ENCODE results near the gene FAM43A.

FAM43A gene

DNA sequence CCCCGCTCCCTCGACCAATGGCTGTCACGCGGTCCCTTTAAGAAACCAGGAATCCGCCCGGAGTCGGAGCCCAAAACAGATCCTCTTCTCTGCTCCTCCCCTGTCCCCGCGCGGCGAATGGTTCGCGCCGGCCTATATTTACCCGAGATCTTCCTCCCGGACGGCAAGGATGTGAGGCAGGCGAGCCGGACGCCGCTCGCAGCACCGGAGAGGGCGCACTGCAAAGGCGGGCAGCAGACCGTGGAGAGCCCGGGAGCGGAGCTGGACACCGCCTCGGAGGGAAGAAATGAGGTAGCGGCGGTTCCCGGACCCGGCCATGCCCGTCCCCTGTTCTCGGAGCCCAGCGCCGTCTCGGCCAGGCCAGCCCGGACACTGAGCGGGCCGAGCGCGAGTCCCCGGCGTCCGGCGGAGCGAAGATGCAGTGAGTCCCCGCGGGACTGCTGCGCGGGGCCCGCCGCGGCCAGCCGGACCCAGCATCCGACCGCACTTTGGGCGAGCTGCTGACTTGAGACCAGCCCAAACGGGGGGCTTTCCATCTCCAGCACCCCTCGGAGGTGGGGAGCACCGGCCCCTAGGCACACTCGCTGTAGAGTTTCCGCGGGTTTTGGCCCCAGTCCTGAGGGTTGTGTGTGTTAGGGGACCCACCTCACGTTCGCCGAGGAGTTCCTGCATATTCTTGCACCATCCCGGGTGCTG, at the start of gene FAM43A:
FAM43A (plus strand) TSS at position 166 of the 696 bp plus-strand sequence. CDS start 944 bp downstream, outside the sequence.
- peak; percentile 25 to 65 (median 50) for DNase-seq

- DNase-seq: no peak
Observed at GRCh38 chr3:194637066-194637465, 48.6 kb upstream of the FAM43A start.

GRCh38 chr3:194637541-194638400, 47.9 kb upstream of the FAM43A start:
- no peak for DNase-seq

DNA sequence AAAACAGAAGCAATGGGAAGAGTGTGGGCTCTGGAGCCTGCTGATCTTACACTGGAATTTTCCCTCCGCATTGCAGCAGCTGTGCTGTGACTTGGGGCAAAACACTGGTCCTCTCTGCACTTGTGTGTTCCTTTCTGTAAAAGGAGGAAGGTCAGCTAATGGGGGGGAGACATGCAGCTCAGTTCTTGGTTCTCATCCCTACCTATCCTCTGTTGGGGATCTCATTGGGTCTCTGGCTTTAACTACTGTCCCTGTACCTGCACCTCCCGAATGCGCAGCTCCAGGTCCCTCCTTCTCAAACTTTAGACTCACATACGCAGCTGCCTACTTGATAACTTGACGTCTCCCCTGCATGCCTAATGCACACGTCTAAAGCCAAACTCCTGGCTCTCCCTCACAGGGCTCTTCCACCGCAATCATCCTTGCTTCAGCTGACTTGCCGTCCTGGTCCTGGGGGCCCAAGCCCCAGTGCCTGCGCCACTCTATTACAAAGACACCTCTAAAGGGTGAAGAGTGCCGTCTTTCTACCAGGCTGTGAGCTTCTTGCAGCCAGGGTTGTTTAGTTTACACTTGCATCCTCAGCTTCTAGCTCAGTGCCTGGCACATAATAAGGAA, 46.6 kb upstream of the FAM43A start:
- DNase-seq: no peak

- DNase-seq: peak in 2 of 4 experiments; percentile 6 to 9
Observed at GRCh38 chr3:194640829-194641228, 44.9 kb upstream of the FAM43A start.

GRCh38 chr3:194642769-194643168, 42.9 kb upstream of the FAM43A start:
- no peak for DNase-seq

DNA sequence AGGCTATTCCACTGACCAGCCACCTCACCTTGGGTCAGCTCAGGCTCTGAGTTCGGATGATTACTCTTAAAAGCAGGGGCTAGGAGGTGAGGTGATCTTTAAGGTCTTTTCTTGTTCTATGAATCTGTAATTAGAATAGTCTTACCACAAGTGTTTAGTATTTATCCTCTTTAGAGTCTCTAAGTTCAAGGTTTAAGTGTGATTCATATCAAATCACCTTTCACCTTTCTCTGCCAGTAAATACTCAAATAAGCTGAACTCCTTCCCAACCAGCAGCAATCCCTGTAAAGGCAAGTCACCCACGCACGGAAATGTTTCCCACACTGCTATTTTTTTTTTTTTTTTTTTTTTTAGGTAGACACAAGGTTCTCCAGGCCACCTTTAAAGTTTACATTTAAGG, 37.9 kb upstream of the FAM43A start:
- no peak for DNase-seq

DNA sequence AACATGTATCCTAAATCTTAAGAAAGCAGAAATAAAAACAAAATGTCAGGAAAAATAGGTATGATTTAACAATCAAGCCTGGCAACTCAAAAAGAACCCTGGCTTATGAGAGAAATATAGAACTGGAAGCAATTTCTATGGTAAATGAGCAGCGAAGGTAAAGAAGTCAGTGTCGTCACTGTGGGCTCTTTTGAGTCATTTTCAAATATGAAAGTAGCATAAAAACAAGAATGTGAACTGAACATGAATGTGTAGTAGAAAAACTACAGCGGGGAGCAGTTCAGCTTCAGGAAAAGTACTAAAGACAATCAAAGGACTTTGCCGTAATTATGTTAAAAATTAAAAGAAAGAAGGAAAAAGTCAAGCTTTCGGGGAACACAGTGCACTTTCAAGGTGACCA, 31.2 kb upstream of the FAM43A start:
- DNase-seq: no peak

GRCh38 chr3:194657439-194657838, 28.2 kb upstream of the FAM43A start:
- DNase-seq: no peak

DNA sequence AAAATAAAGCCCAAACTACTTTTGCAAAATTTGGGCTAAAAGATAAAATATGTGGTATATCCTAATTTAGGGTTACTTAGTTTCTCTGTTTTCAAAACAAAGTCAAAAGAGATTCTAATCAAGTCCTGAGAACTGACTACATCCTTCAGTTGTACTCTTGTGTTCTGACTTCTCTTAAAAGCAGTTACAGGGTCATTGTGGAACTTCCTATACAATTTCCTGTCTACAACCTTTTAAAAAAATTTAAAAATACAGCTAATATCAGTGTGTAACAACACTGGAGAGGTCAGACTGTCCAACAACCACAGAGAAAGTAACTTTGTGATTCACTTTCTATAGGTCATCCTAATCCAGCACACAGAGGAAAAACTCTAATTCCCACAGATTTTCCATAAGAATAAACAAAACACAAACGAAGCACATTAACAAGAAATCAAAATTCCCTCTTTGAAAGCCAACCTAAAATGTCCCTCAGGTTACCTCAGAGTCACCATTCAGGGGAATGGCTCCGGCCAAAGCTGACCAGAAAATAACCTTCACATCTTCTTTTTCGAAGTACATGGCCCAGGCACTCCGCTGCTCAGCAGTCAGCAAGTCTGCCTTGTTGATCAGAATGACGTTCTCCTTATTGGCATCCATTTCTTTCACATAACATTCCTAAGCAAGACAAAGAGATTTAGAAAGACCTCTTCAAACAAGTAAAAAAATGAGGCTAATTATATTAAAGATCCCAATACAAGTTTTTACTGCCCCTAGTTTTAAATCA, 27.0 kb upstream of the FAM43A start:
- DNase-seq: no peak

DNA sequence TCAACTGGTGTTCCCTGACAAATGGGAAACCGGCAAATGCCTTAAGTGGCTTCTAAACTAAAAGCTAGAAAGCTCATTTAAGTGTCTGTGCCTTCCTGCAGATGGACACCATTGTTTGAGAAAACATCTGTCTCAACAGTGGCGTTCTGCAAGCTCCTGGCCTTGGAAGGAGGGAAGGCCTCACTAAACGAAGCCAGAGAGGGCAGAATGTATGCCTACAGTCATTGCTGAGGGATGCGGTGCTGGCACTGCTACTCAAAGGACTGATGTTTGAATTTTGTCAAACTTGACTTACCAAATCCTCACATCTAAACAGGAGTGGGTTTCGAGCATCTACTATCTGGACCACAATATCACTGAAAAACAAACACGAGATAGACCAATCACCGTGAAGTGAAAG, 25.9 kb upstream of the FAM43A start:
- DNase-seq: no peak

DNA sequence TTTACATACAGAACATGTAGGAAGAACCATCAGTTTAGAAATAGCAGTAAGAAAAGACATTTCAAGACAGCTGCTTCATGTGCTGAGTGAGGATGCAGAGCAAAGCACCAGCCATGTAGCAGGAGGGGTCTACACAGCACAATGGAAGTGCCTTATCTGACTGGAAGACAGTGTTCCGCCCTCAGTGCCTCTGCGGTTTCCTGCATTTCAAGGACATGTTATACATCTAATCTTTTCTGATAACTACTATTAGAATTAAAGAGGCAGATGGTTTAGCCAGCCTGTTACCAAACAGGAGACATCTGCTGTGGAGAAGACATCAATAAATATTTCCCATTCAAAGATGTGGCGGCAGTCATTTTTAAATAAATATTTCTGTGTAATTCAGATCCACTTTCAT, 24.3 kb upstream of the FAM43A start:
- no peak for DNase-seq

DNA sequence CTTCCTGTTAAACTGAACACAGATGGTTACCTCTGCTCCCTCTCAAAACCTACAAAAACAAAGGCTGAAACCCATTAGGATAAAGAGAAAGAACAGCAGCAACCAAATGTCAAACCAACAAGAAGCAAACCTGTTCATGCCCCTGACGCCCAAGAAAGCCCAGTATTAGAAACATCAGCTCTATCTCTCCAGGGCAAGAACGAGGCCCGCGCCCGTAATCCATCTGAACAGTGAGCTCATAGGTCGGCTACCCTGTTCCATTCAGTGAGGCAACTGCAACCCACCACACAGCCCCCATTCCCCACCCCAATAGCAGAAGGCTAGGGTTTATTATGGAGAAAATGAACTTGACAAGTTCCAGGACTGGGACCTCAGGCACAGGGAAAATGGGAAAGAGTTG, 23.7 kb upstream of the FAM43A start:
- no peak for DNase-seq

- DNase-seq: no peak
Observed at GRCh38 chr3:194664857-194665256, 20.8 kb upstream of the FAM43A start.

GRCh38 chr3:194667363-194667762, 18.3 kb upstream of the FAM43A start:
- DNase-seq: no peak

- no peak for DNase-seq
Observed at GRCh38 chr3:194671511-194671899, 14.2 kb upstream of the FAM43A start.

GRCh38 chr3:194671900-194672808, 13.5 kb upstream of the FAM43A start, which contains the start of gene LSG1:
Gene LSG1 (minus strand): TSS chr3:194672191. CDS start chr3:194672162, 29 bp downstream.
- peak; percentile 71 to 79 (median 78) for DNase-seq

DNA sequence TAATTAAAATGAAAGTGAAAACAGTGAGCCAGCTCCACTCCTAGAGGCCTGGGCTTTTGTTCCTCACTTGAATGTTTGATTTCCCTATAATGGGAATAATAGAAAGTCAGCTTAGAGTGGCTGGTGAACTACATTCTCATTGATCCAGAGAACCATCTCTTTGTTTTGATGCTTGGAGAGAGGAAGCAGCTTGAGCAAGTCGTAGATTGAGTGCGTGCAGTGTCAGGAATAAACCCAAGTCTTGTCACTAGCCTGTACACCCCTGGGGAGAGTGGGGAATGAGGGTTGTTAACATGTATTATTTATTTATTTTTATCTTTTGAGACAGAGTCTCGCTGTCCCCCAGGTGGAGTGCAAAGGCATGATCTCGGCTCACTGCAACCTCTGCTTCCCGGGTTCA, 12.8 kb upstream of the FAM43A start:
- DNase-seq: no peak

DNA sequence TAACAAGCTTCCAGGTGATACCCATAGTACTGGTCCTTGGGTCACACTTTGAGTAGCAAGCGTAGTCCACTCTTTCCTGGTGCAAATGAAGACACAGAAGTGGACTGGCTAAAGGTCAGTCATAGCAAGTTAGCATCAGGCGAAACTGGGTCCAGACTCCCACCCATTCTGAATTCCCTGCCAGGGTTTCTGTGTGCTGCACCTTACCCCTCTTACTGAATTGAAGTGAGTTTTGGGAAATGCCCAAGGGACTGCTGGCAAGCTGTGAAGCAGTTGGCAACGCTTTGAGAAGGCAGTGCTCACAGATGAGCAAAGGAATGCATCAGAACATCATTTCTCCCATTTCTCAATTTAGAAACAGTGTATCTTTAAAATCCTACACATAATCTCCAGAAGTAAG, 11.9 kb upstream of the FAM43A start:
- no peak for DNase-seq

DNA sequence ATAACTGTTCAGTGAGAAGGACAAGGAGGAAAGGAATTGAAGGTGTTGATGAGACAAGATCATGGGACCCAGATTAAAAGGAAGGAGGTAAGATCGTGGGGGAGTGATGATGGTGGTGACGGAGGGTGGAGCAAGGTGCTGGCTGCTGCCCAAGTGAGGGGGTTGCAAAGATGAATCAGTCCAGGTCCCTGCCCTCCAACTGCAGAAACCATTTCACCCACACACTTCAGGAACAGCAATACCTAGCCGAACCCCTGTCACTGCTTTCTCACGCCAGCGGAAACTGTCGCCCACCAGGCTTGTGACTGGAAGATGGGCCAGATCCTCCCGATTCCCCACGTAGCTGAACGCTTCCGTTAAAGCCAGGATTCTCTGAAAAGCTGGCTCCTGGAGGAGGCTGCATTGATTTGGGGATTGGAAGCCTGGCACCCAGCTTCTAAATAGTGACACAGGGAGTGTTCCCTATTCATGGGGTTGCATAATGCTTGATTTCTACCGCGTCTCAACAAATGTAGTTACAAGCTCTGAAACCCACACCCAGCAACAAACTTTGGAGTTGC, 10.5 kb upstream of the FAM43A start:
- DNase-seq: no peak

GRCh38 chr3:194675680-194676079, 10.0 kb upstream of the FAM43A start:
- no peak for DNase-seq

All from activated CD4-positive, CD25-positive, alpha-beta regulatory T cell (primary cell).